GM12878 (cell line): ENCODE data around the gene ZNF408. TPM values are rescaled to one million over a fixed set of nuclear protein-coding genes. Genes with fewer than 3 reads are reported as not detected.

Source experiments
- ATAC-seq: fragments of 200-7000 bp; cut with Tn5 transposase; 3 replicates; pipeline ENCODE4 v1.9.1; 2020; ENCODE audit warnings: mild to moderate bottlenecking, moderate library complexity
- BruUV-seq: library from RNA; stranded (reverse); fragments of 400-500 nt; replicated peaks from 2 replicates; lab custom pipeline; 2021; lab: Mats Ljungman, UMichigan
- CTCF ChIA-PET: fragments of 300-600 bp; sonication (Branson Sonifier 250); formaldehyde crosslinking; extraction: SDS; loops from one replicate; lab custom pipeline; 2021; ENCODE audit warnings: inconsistent platforms; lab: Yijun Ruan, JAX
- POLR2A ChIA-PET: fragments of 350-600 bp; formaldehyde crosslinking; extraction: SDS; loops from one replicate; lab custom pipeline; 2021; ENCODE audit warnings: inconsistent platforms; lab: Charles Lee
- RAD21 ChIA-PET: fragments of 300-600 bp; sonication (Branson Sonifier 250); formaldehyde crosslinking; loops from one replicate; lab custom pipeline; 2023; ENCODE audit warnings: antibody characterized with exemption; ENCODE audit not compliant: unreplicated experiment; lab: Charles Lee
- SMC1A ChIA-PET: fragments of 300-600 bp; sonication (Branson Sonifier 250); formaldehyde crosslinking; loops from one replicate; lab custom pipeline; 2023; ENCODE audit not compliant: unreplicated experiment, uncharacterized antibody; lab: Charles Lee
- DNase-seq: peaks from one replicate; pipeline ENCODE4 v3.0.0-alpha.2; 2011; ENCODE audit warnings: low read depth, low spot score
- FAIRE-seq: peaks from 3 replicates; lab custom pipeline; 2011; peaks lifted over from hg19 to GRCh38; lab: Jason Lieb, UNC
- H2AFZ ChIP-seq: 2 replicates; pipeline ENCODE4 v1.6.0; 2011; ENCODE audit warnings: low read depth, low read length, control low read depth; ENCODE audit not compliant: control insufficient read depth
- H3K27ac ChIP-seq: 2 replicates; pipeline ENCODE4 v1.5.1; 2011; ENCODE audit warnings: control low read depth; ENCODE audit not compliant: control insufficient read depth, insufficient read depth
- H3K27me3 ChIP-seq, 2 experiments: replicated peaks in 1 of 2; 2 replicates each; pipeline versions ENCODE4 v1.6.0 to v1.6.1; 2011; ENCODE audit warnings: low read length in 1 of 2; ENCODE audit not compliant: control insufficient read depth in 2 of 2, insufficient read depth in 2 of 2
- H3K36me3 ChIP-seq, 2 experiments: 2 replicates each; pipeline ENCODE4 v1.5.1; 2011; ENCODE audit warnings: low read length in 1 of 2; ENCODE audit not compliant: control insufficient read depth in 2 of 2, insufficient read depth in 2 of 2
- H3K4me1 ChIP-seq: 2 replicates; pipeline ENCODE4 v1.6.1; 2011; ENCODE audit warnings: mild to moderate bottlenecking, low read length, moderate library complexity, mixed read lengths; ENCODE audit not compliant: control insufficient read depth, insufficient read depth
- H3K4me2 ChIP-seq: 2 replicates; pipeline ENCODE4 v1.6.0; 2011; ENCODE audit warnings: control low read depth; ENCODE audit not compliant: control insufficient read depth, insufficient read depth
- H3K4me3 ChIP-seq: fragments of 200-600 bp; sonication (generic); 2 replicates; pipeline ENCODE4 v1.5.1; 2016
- H3K79me2 ChIP-seq: 2 replicates; pipeline ENCODE4 v1.6.0; 2011; ENCODE audit warnings: low read length; ENCODE audit not compliant: control insufficient read depth, insufficient read depth
- H3K9ac ChIP-seq: 2 replicates; pipeline ENCODE4 v1.8.0; 2011; ENCODE audit warnings: low read length, control low read depth, mixed read lengths; ENCODE audit not compliant: control insufficient read depth, insufficient read depth
- H3K9me3 ChIP-seq: replicated peaks from 3 replicates; pipeline ENCODE4 v1.5.1; 2011; ENCODE audit warnings: mild to moderate bottlenecking, low read length; ENCODE audit not compliant: control insufficient read depth, insufficient read depth
- H4K20me1 ChIP-seq: 2 replicates; pipeline ENCODE4 v1.6.0; 2011; ENCODE audit not compliant: control insufficient read depth, insufficient read depth
- CEBPZ ChIP-seq: fragments of 150-350 bp; IDR thresholded peaks from 2 replicates; pipeline ENCODE4 v1.6.1; 2016; ENCODE audit warnings: low read depth, low read length
- CHD4 ChIP-seq: fragments of 200-600 bp; sonication (generic); IDR thresholded peaks from 2 replicates; pipeline ENCODE4 v1.6.1; 2016; ENCODE audit warnings: mild to moderate bottlenecking
- DPF2 ChIP-seq: fragments of 450-650 bp; IDR thresholded peaks from 2 replicates; pipeline ENCODE4 v1.6.1; 2017; ENCODE audit warnings: mild to moderate bottlenecking
- EGR1 ChIP-seq, 2 experiments: IDR thresholded peaks; 1 replicate in 1 of 2; 2 replicates in 1 of 2; pipeline ENCODE4 v1.6.1; 2011 to 2012; ENCODE audit warnings: low read depth in 2 of 2, low read length in 2 of 2, borderline replicate concordance in 1 of 2, mild to moderate bottlenecking in 1 of 2, moderate library complexity in 1 of 2
- NKRF ChIP-seq: fragments of 450-650 bp; conservative IDR thresholded peaks from 2 replicates; pipeline ENCODE4 v1.6.1; 2017; ENCODE audit warnings: mild to moderate bottlenecking, moderate library complexity
- NR2C1 ChIP-seq: fragments of 450-650 bp; IDR thresholded peaks from 2 replicates; pipeline ENCODE4 v1.6.1; 2017; ENCODE audit warnings: antibody characterized with exemption, mild to moderate bottlenecking, moderate library complexity
- PML ChIP-seq: IDR thresholded peaks from 2 replicates; pipeline ENCODE4 v1.6.1; 2012; ENCODE audit warnings: low read length, inconsistent platforms
- STAT3 ChIP-seq: IDR thresholded peaks from 2 replicates; pipeline ENCODE4 v1.6.1; 2011; ENCODE audit warnings: low read depth, low read length, improper control_type of control experiment
- TBL1XR1 ChIP-seq: IDR thresholded peaks from 2 replicates; pipeline ENCODE4 v1.6.1; 2012; ENCODE audit warnings: low read depth, low read length, improper control_type of control experiment
- TCF12 ChIP-seq: IDR thresholded peaks from 2 replicates; pipeline ENCODE4 v1.6.1; 2011; ENCODE audit warnings: low read depth, mild to moderate bottlenecking, low read length
- TCF7 ChIP-seq: IDR thresholded peaks from 2 replicates; pipeline ENCODE4 v1.6.1; 2014; ENCODE audit warnings: antibody characterized with exemption, borderline replicate concordance
- ZBED1 ChIP-seq: IDR thresholded peaks from 2 replicates; pipeline ENCODE4 v1.6.1; 2016; ENCODE audit warnings: borderline replicate concordance
- ZNF592 ChIP-seq: fragments of 450-650 bp; IDR thresholded peaks from 2 replicates; pipeline ENCODE4 v1.6.1; 2017; ENCODE audit warnings: mild to moderate bottlenecking, moderate library complexity
- WGBS: methylation state at CpG from one replicate; pipeline ENCODE4 v1.1.6; 2016; ENCODE audit warnings: low lambda C conversion rate; ENCODE audit not compliant: insufficient replicate concordance, insufficient coverage; ENCODE audit errors: missing lambda C conversion rate; 5-methylcytosine and 5-hydroxymethylcytosine counted together
- in situ Hi-C: fragments of 300-500 bp; cut with MboI; formaldehyde crosslinking; loops from 9 replicates; pipeline ENCODE4 v1.14.3; 2018; ENCODE audit warnings: mixed read lengths
- intact Hi-C: fragments of 100-400 bp; cut with micrococcal nuclease; formaldehyde crosslinking; loops from one replicate; pipeline ENCODE4 v1.14.2; 2022; ENCODE audit not compliant: unreplicated experiment
- polyA plus RNA-seq, 11 experiments: library from polyadenylated mRNA; depleted of rRNA in 4 of 11; unstranded in 6 of 11; stranded (reverse) in 5 of 11; fragments of >200 nt; fragmentation: Nextera tagmentation in 4 of 11; fragmentation: Illumina TruSeq in 1 of 11; extraction: Ambion mirVana in 4 of 11; extraction: Trizol in 1 of 11; gene quantifications; 1 replicate in 1 of 11; 2 replicates in 10 of 11; pipeline versions ENCODE4 v1.2.1 to v1.2.3, GENCODE V29; 2011 to 2016; ENCODE audit warnings: inconsistent platforms in 2 of 11, missing spikeins in 2 of 11, low read depth in 1 of 11
- total RNA-seq, 4 experiments: library from RNA; depleted of rRNA in 3 of 4; stranded (reverse); fragments of >200 nt in 3 of 4; fragmentation: Illumina TruSeq in 1 of 4; extraction: Trizol in 1 of 4; gene quantifications; 2 replicates each; pipeline versions ENCODE4 v1.2.1 to v1.2.3, GENCODE V29; 2013 to 2021

ZNF408 gene
- total and polyA plus RNA-seq, 10 of the 15 experiments (the other 5 are each of a cell fraction or from before 2014, with no cell fraction given), result 0.19 to 11.3 (median 7.2) TPM

- no peaks in the 10 kb centered on the region for H3K9me3 ChIP-seq
- no peak for ATAC-seq
- no peaks in the 10 kb centered on the region for H3K27me3 ChIP-seq
- no peak overlapping the region for H3K4me3 ChIP-seq
- ChIA-PET SMC1A (interaction anchor here (0.7 to 0.8 kb wide), 2 partner anchors 12 to 13 kb away, joined by 3 to 4 read pairs; partner anchors contain the start of genes ARHGAP1 and ZNF408), CTCF (no interaction called here), RAD21 (no interaction called here), POLR2A (interaction anchor here (0.5 kb wide), 1 partner anchor 74 kb away, joined by 3 read pairs; no protein-coding TSS in a partner anchor)
- intact Hi-C loops, result no loop called here
- in situ Hi-C loops, result no loop called here
- no peak overlapping the region for H3K27ac ChIP-seq
- H3K4me2 ChIP-seq, result no peak overlapping the region
- no peak overlapping the region for H2AFZ ChIP-seq
- H3K9ac ChIP-seq, result no peak overlapping the region
- no peaks in the 10 kb centered on the region for H4K20me1 ChIP-seq
- 96% methylated on average over 15 of the region's 15 CpGs for WGBS
- TSS peak; percentile 50 for BruUV-seq
- peaks cover 3 to 5% of the 10 kb centered on the region in 2 experiments; a peak in 3 of 4 replicates for H3K36me3 ChIP-seq
- DNase-seq, result no peak
- FAIRE-seq, result no peak
- H3K79me2 ChIP-seq, result no peaks in the 10 kb centered on the region
- no peaks in the 10 kb centered on the region for H3K4me1 ChIP-seq
- no peak for TF ChIP-seq ZBED1
- TF ChIP-seq NR2C1, result no peak
- TF ChIP-seq STAT3, result no peak
- TF ChIP-seq TCF12, result no peak
- no peak for TF ChIP-seq NKRF
- no peak for TF ChIP-seq TBL1XR1
- TF ChIP-seq EGR1 (IDR thresholded peaks at IDR 0.05; ENCODE audit: borderline replicate concordance in 1 of 2, low read depth in 2 of 2, low read length in 2 of 2), result no peak
- TF ChIP-seq CEBPZ, result no peak
- TF ChIP-seq DPF2, result no peak
- no peak for TF ChIP-seq ZNF592
- TF ChIP-seq PML, result no peak
- no peak for TF ChIP-seq CHD4
- no peak for TF ChIP-seq TCF7
Observed at GRCh38 chr11:46686886-46687795, 13.7 kb upstream of the ZNF408 start.
